Measurements from ENCODE around the gene CARD11.

DNA sequence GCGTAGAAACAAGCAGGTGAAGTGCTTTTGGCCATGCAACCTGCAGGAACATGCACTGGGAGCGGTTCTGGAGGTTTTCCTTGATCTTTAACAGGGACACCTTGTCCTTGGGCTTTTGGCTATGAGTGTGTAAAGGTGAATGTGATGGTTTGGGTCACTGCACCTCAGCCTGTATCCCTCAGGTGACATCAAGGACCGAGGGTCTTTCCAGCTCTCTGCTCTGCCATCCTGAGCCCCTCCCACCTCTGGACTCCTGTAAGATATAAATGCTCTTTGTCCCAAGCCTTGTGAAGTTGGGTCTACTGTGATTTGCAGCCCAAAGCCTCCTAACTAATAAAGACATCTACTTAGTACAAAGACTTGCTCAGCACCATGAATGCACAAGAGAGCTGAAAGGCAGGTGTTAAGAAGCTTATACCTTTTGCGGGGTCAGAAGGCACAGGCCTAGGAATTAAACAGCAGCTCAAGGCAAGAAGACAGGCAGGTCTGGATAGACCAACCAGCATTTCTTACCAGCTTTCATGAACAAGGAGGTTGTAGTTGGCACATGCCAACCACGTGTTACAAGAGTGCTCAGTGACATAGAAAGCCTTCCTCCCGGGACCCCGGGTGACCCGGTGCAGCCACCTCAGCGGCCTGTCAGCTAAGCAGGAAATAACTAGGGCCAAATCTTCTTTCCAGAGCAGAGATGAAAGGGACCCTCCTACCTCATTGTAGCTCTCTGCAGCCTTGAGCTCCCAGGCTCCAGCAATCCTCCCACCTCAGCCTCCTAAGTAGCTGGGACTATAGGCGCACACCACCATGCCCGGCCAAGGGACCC, 89.9 kb downstream of the CARD11 start:
- TF ChIP-seq POLR2AphosphoS5 (IDR thresholded peaks at IDR 0.05; ENCODE audit: low read depth, low read length) = no peak
- no peak for TF ChIP-seq POLR2A (IDR thresholded peaks at IDR 0.05; ENCODE audit: low read depth, low read length)
- TF ChIP-seq TAF1 (IDR thresholded peaks at IDR 0.05; ENCODE audit: borderline replicate concordance, low read depth, low read length) = no peak

All from GM12892 (cell line).